Colon (tissue), 2 donors: ENCODE measurements around the gene VASN.

Experiments
- FAIRE-seq: peaks from 2 replicates; lab custom pipeline; 2012; peaks lifted over from hg19 to GRCh38; lab: Jason Lieb, UNC
- donor health status: control.
- donor health status: control.

The VASN gene

DNA sequence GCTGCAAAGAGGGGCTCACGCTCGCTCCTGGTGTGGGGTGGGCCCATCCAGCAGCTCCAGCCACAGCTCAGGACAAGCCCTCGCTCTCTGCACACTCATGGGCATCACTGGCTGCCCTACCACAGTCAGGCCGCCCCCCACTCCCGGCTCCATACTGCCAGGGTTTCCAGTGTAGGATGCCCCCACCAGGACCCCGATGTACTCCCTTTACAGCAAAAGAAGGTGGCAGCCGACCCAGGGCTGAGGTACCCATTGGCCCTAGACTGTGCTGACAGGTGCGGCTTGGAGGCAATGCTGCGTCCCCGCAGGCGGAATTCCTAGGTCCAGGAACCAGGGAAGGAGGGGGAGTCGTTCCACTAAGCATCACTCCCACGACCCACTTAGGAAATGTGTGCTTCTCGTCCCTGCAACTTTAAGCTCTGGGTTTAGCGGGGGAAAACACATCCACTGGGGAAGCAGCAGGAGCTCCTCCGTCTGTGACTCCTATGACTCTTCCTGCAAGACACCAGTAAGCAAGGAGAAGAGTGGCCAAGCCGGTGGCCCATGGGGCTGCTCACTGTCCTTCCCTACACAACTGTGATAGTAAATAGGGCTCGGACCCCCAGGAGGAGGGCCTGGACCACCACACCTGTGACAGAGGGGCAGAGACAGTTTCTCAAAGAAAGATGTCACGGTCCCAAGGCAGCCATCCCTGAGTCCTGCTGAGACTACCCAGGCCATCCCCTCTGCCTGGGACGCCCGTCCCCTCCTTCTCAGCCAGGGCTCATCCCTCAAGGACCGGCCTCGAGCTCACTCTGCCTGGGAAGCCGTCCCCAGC, 31.7 kb downstream of the VASN start:
- no peak for FAIRE-seq

DNA sequence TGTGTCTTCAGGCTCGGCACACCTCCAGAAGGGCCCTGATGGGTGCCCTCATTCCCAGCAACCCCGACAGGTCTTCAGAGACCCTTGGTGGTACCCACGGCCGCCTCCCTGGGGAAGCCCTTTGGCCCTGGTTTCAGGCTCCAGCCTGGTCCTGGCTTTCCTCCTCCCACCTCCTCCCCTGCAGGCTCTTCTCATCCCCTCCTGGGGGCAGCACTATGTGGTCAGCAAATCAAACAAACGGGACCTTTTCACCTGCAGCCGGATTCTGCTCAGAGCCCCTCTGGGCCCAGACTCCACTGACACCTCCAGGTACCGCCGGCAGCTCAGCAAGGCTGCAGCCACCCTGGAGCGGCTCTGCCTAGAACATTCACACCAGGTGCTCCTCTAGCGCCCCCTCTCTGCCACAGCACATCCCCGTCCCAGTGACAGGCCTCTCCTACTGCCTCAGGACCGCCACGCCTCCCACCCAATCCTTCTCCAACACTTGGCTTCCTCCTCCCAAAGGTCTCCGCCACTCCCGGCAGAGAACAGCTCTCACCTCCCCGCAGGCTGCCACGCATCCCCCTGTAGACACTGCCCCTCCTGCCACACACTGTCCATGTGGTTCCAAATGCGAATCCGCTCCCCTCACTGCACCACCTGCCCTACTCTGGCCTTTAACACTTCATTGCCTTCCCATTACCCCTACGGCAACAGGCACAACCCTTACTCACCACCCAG, 32.8 kb downstream of the VASN start:
- FAIRE-seq, result no peak

DNA sequence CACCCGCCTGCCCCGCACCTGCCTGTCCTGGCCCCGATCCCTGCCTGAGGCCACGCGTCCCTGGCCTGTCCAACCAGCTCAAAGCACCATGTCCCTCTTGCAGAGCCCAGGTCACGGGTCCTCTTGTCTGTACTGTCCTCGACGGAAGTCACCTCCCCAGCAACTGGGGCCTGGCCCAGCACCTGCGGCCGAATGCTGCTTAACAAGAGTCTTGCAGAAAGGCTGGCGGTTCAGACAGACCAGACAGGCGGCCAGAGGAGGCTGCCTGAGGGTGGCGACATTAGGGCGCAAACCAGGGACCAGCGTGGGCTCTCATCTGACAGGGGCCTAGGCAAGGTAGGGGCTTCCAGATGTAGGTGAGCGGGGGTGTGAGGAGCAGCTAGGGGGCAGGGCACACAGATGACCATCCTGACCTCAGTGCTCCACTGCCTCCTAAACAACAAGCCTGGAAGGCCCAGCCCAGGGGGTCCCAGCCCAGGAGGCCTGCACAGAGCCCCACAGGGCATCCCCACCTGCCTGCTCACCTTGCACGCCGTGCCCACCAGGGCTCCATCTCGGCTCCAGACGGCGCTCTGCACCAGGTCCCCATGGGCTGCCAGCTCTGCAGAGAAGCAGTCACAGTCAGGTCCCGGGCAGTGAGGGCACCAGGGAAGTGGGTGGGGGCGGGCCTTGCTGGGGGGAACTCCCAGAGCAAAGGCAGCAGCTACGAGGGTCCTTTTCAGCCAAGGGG, 33.5 kb downstream of the VASN start:
- no peak for FAIRE-seq

DNA sequence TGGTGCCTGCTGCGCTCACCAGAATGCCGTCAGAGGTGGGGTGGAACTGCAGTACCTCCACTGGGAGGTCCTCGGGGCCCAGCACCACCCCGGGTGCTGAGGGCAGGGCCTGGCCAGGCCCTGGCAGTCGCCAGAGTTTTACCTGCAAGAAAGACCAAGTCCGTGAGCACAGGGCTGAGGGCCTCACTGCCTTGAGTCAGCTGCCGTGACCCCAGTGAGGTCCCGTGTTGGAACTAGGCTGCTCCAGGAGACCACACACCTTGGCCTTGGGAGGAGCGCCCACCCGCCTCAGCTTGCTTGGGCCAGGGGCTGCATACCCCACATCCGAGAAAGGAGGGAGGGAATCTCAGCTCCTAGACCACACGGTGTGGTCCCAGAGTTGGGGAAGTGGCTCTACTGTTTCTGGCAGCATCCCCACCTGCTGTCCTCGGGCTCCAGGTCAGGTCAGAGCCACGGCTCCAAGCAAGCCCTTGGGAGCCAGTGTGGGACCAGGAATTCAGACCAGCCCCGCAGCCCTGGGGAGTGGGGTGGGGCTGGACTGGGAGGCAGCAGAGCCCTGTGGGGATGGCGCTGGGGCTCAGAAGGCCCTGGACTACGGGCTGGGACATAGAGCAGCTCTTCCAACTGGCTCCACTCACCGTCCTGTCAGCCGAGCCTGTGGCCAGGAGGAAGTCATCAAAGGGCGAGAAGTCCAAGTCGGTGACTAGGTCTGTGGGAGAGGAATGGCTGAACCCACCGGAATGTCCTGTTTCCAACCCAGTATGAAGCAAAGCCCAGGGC, 36.1 kb downstream of the VASN start:
- no peak for FAIRE-seq

DNA sequence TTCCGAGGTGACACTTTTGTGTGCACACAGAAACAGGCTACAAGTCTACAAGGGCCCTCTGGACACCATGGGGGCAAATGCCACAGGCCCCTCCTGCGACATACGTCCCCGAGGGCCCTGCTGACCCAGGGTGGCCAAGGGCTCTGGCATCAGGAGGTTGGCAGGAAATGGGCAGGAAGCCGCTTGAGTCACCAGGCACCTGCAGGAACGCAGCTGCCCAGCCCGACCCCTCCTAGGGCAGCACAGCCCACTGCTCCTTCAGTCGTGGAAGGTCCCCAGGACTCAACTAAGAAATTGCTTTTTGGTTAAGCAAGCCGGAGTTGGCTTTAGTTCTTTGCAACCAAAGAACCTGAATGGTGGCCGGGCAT, 36.7 kb downstream of the VASN start:
- FAIRE-seq, result no peak

DNA sequence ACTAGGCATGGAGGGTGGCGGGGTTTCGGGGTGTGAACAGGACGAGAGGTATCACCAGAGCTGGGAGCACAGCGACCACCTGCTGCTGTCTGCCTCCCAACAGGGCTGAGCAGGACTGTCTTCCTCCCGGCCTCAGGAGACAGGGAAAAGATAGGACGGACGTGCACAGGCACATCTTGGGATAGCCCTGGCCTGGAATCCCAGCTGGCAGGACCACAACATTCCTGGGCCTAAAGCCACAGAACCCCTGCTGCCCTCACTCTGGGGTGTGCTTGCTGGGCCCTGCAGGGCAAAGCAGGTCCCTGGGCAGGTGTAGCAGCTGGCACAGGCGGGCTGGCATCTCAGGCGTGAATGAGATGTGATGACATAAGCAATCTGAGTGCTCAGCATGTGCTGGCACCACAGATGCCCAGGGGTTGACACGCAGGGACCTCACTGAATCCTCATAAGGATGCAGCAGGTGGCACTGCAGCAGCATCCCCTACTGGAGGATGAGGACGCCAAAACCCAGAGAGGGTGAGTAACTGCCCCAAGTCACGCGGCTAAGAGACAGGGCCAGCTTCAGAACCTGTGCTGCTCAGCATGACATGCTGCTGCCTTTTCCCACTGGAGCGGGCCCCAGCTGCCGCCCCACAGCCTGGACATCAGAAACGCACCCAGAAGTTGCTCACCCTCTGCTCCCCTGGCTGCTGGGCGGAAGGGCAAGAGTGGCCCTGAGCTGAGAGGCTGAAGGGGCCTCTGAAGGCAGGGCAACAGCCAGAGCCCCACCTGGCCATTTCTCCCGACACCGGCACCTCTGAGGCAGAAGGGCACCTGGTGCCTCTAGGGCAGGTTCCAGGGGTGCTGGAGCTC, 37.7 kb downstream of the VASN start:
- no peak for FAIRE-seq

DNA sequence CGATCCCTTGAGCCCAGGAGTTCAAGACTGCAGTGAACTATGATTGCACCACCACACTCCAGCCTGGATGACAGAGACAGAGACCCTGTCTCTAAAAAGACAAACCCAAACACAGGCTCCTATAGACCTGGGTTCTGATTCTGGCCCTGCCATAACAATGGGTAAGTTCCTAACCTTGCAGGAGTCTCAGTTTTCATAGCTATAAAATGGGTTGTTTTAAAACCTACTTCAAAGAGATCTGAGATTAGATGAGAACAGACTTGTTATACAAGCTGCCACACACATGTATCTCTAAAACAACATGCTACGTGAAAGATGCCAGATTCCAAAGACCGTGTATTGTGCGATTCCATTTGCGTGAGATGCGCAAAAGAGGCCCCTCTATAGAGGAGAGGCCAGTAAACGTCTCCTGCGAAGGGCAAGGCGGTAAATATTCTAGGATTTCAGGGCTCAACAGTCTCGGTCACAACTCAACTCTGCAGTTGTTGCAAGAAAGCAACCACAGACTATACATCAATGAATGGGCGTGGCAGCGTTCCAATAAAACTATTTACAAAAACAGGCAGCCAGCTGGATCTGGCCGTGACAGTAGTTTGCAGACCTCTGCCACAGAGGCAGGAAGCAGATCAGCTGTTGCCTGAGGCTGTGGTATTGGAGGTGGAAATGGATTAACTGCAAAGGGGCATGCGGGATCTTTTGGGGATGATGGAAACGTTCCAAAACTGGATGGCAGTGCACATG, 38.9 kb downstream of the VASN start:
- FAIRE-seq, result no peak

DNA sequence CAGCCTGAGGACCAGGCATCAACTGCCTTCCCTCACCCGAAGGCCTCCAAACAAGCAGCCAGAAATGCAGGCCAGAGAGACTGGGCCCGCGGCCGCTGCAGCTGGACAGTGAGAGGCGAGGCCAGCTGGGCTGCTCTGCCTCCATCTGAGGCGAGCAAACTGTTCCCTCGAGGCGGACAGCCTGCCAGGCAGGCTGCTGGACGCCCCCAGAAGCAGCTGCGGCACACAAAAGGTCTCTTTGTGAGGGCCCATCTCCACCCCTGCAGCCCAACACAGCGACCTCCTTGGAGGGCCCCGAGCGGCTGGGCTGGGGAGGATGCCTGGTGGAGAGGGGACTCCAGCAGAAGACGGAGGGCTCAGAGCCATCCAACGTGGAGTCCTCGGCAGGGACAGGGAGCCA, 40.0 kb downstream of the VASN start:
- FAIRE-seq, result no peak

DNA sequence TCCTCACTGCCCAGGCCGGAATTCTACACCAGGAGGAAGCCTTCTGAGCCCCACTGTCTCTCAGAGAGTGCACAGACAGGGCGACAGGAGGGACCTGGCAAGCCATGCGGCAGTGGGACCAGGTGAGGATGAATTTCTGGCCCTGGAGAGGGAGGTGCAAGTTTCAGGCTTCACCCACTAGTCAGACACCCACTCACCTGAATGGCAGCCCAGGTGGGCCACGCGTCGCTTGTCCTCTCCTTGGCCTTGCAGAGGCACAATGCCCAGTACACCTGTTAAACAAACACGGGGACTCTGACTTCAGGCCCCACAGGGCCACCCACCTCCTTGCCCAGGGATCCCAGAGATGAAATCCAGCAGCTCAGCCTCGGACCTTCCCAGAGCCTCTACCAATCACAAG, 40.5 kb downstream of the VASN start:
- no peak for FAIRE-seq

DNA sequence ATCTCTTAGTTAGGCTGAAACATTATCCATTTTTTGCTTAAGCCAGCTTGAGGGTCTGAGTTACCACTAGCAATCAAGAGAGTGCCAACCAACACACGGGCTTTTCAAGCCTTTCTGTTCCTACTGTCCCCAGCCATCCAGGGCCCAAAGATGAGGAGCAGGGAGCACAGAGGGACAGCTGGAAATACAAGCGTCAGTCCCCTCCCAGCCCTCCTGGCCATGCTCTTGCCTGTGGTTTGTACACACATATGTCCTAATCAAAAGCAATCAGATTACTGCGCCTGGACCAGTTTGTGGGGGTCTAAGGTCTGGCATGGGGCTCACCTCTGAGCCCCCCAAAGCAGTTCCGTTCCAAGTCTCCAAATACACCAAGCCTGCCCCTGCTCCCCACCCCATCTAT, 41.2 kb downstream of the VASN start:
- FAIRE-seq, result no peak

DNA sequence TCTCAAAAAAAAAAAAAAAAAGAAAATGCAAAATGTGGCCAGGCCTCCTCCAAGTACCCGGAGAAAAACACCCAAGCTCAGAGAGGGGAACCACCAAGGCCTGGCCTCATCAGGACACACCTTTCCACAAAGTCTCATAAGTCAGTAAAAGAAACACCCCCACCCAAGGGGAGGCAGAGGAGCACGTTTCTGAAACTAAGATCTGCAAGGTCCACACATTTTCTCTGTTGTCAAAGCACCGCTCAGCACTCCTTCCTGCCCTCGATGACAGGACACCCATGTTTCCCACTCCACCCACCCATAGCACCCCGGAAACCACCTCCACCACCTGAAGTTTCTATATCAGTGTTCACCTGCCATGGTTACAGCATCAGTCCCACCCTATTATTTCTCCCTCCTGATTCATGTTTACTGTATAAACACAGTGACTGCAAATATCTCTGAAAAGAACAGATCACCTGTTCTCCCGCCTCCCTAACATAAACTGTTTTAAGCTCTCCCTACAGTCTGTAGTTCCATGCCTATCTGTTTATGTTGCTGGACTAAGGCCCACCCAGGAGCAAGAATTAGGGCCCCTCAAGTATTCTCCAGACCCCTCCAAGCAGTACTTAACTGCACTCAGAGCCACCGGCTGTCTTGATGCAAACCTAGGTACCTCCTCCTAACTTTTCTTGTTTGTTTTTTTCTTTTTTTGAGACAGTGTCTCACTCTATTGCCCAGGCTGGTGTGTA, 42.7 kb downstream of the VASN start:
- no peak for FAIRE-seq

DNA sequence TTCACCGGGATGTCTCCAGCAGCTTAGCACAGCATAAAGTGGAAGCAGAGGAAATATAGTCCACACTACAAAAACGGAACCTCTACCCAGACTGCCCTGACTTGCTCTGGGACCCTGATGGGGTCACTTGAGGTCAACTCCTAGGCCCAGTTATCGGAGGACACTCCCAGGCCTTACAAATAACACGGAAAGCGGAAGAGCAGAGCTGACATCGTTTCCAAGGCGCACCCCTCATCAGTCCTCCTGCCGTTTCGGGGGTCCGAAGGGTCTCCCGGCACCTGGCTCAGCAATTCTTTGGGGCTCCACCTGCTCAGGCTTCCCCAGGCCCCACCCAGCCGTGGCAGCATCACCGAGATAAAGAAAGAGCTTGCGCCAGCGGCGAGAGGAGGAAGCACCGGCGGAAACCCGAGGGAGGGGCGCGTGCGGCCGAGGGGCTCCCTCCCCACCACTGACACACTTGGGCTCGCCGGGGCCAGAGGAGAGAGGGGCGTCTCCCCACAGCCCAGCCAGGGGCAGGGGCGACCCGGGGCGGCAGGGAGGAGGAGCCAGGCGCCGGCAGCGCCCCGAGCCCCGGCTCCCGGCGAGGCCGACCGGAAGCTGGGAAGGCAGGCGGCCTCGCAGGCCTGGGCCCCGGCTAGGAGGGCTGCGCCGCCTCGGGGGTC, 44.0 kb downstream of the VASN start:
- no peak for FAIRE-seq

DNA sequence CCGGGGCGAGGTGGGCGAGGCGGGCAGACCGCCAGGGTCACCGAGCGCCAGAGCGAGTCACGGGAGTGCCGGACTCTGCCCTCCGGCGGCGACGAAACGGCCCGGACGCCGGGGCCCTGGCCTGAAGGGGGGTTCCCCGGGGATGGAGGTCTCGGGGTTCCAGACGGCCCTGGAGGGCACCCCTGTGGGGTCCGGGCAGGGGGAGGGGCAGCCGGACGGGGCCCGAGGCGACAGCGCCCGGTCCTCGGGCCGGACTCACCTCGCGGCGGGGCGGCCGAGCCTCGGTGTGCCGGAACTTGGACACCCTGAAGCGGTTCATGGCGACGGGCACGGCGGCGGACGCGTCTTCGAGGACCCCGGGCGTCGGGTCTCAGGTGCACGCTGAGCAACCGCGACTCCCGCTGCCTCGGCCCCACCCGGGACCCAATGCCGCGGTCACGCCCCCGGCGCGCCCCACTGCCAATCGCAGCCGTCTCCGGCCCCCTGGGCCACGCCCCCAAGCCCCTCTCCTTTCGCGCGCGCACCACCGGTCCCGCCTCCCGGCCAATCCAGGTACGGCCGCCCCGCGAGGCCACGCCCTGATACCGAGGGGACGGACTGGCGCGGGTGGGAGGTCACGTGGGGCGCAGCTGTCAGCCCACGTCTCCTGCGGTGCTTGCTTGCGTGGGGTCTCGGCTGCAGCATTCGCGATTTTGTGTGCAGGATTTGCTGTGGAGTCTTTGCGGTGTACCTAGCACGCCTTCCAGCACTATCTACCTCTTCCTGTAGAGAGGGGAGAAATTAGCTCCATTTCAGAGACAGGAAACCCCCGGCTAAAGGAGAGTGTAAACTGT, 44.8 kb downstream of the VASN start, which contains the start of gene CORO7:
Gene CORO7, minus strand, starts transcription at position 397 of the 833 bp plus-strand sequence. Its CDS starts 78 bp downstream, at position 319.
- FAIRE-seq, result no peak

DNA sequence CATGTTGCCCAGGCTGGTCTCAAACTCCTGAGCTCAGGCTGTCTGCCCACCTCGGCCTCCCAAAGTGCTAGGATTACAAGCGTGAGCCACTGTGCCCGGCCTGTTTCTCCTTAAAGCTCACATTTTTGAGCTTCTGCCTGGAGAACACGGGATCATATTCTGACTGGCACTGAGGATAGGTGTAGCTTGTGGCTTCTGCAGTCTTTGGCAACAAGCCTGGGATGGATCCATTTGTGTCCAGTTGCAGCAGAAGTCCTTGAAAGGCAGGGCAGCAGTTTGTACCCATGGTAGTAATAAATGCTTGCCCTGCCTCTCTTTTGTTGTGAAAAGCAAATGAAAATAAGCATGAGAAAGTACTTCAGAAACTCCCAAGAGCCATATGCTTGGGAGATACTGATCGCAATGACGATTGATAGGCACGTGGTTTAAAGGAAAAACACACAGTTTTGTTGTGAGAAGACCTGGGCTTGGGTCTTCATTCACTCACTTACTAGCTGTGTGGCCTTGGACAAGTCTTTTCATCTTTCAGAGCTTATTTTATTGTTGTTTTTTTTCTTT, 47.8 kb downstream of the VASN start:
- FAIRE-seq, result no peak

DNA sequence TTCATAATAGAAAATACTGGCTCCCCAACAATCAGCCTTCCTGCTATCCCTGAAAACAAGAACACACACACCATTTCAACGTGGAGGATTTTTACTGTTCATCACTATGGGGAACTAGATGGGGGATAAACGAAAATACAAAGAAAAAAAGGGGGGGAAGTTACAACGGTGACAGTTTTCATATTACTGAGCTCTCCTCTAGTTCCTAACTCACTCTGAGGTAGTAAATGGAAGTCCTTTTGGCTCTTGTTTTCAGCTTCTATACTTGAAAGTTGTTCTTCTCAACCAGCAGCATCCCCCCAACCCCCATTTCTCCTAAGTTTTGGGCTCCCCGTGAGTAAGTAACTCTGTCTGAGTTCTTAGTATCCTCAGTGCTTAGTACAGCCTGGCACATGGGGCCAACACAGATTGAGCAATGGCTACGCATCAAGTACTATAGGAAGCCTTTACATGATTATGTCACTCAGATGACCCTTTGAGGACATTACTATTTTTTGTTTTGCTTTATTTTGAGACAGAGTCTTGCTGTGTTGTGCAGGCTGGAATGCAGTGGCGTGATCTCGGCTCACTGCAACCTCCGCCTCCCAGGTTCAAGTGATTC, 49.0 kb downstream of the VASN start:
- FAIRE-seq, result no peak

DNA sequence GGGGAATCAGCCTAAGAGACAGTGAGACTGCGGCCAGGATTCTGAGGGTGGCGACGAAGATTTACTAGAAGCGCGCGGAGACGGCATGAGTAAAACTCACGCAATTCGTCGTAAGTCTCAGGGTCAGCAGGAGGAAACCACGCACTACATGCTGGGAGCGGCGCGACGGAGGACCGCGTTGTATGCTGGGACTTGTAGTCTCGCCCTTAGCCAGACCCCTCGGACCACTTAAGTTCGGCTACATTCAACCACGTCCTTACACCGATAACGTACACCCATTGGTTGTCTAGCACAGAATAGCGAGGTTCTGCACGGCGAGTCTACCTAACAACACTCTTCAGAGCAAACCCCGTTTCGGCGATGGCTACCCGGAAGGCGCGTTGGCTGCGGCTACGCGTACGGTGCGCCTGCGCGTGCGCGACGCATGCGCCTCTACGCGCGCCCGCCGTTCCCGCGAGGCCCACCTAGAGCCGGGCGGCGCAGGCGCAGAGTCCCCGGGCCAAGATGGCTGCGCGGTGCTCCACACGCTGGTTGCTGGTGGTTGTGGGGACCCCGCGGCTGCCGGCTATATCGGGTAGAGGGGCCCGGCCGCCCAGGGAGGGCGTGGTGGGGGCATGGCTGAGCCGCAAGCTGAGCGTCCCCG, 53.9 kb downstream of the VASN start, which contains the start of gene DNAJA3:
Gene DNAJA3, plus strand, starts transcription at position 491 of the 643 bp plus-strand sequence. Its CDS starts 14 bp downstream, at position 505.
- no peak for FAIRE-seq
